ENCODE measurements around the gene EIF3F. TPM values are rescaled to one million over a fixed set of nuclear protein-coding genes. Genes with fewer than 3 reads are reported as not detected.
"Not testable (repeated sequence)": the region's sequence is repeated elsewhere in the genome, so short reads cannot be mapped to it uniquely, and the experiment has no call there.

EIF3F gene
- total and polyA plus RNA-seq, 5 donors from 2014 or later: 331 to 507 (median 458) TPM

- ATAC-seq (ENCODE audit: low read depth in 2 of 2): no peak
- peaks cover 0 to 3% (median 0%) of the 10 kb centered on the region in 7 donors for H3K9me3 Mint-ChIP-seq
These were observed 12.5 kb upstream of the EIF3F start for GRCh38 chr11:7974668-7975067.

DNA sequence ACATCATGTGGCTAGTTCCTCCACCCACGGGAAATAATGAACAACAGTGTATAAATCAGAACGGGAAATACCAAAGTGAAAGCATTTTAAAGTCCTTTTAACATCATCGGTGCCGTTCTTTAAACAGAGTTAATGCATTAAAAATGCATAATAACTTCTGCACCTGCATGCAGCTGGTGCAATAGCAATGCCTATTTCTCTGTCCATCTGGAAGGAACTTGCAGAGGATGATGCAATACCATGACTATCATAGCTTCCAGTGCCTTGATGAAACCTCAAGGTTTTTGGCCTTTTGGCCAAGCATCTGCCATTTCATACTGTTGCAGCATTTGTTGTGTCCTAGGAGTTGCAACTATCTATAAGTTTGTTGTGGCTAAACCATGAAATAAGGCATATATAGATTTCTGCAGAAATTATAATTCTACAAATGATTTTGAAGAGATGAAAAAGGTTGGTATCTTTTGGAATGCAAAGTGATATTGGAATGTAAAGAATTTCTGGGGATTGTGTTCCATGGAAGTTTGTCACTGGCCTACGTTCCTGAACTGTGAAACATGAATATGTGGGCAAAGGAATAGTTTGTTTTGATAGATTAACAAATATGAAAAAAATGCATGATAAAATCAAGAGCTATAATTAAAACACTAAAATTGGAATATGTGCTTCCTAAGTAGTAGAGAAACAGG, 9.8 kb upstream of the EIF3F start:
- Mint-ChIP-seq H3K27ac (no peak overlapping the region), H3K4me1 (no peaks in the 10 kb centered on the region), H3K27me3 (no peaks in the 10 kb centered on the region), H3K36me3 (no peaks in the 10 kb centered on the region), H3K4me3 (no peak overlapping the region), H3K9me3 (no peaks in the 10 kb centered on the region)
- H3K27me3 ChIP-seq (ENCODE audit: control insufficient read depth, insufficient read depth, low read length): peaks cover 6% of the 10 kb centered on the region
- no peaks in the 10 kb centered on the region for H3K4me1 ChIP-seq (ENCODE audit: control insufficient read depth, insufficient read depth, low read length, poor library complexity, severe bottlenecking)
- H3K36me3 ChIP-seq (ENCODE audit: control insufficient read depth, insufficient read depth, low read length): no peaks in the 10 kb centered on the region
- H3K4me3 ChIP-seq (ENCODE audit: low read depth, low read length): no peak overlapping the region
- ATAC-seq (ENCODE audit: low read depth in 2 of 2): no peak
- H3K9me3 ChIP-seq (ENCODE audit: control insufficient read depth in 2 of 2, low read length in 2 of 2): no peaks in the 10 kb centered on the region
- no peak overlapping the region for H3K27ac ChIP-seq (ENCODE audit: insufficient read depth, low read length, poor library complexity, severe bottlenecking)
- DNase-seq: no peak

More at GRCh38 chr11:7974668-7975067, 12.5 kb upstream of the EIF3F start:
- no peak for DNase-seq
- Histone ChIP-seq H3K36me3 (ENCODE audit: control insufficient read depth, insufficient read depth, low read length) (no peaks in the 10 kb centered on the region), H3K27me3 (ENCODE audit: control insufficient read depth, insufficient read depth, low read length) (peaks cover 17% of the 10 kb centered on the region), H3K9me3 (ENCODE audit: control insufficient read depth in 2 of 2, low read length in 2 of 2) (no peaks in the 10 kb centered on the region), H3K4me1 (ENCODE audit: control insufficient read depth, insufficient read depth, low read length, poor library complexity, severe bottlenecking) (no peaks in the 10 kb centered on the region), H3K27ac (ENCODE audit: insufficient read depth, low read length, poor library complexity, severe bottlenecking) (no peak overlapping the region), H3K4me3 (ENCODE audit: low read depth, low read length) (no peak overlapping the region)
- Mint-ChIP-seq H3K36me3 (no peaks in the 10 kb centered on the region), H3K27ac (no peak overlapping the region), H3K4me1 (no peaks in the 10 kb centered on the region), H3K4me3 (no peak overlapping the region), H3K27me3 (peaks cover 4% of the 10 kb centered on the region)

DNA sequence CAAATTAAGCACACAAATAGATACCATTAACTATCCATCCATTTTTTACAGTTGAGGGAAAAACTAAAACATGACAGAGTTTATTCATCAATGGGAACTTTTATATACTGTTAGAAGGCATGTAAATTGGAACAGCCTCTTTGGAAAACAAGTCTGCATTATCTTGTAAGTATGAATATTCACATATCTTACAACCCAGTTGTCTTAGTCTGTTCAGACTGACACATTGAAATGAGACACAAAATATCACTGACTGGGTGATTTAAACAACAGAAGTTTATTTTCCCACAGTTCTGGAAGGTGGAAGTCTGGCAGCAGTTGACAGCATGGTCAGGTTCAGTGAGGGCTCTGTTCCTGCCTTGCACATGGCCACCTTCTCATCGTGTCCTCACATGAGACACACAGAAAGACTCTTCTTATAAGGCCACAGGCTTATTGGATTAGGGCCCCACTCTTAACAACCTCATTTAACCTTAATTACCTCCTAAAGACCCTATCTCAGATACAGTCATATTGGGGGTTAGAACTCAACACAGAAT, 5.4 kb upstream of the EIF3F start:
- Mint-ChIP-seq H3K36me3 (no peaks in the 10 kb centered on the region), H3K27ac (no peak overlapping the region), H3K4me1 (peaks cover 1 to 12% (median 10%) of the 10 kb centered on the region in 4 donors), H3K4me3 (no peak overlapping the region), H3K9me3 (no peaks in the 10 kb centered on the region), H3K27me3 (peaks cover 5% of the 10 kb centered on the region)
- Histone ChIP-seq H3K9me3 (ENCODE audit: control insufficient read depth in 2 of 2, low read length in 2 of 2) (no peaks in the 10 kb centered on the region), H3K27ac (ENCODE audit: insufficient read depth, low read length, poor library complexity, severe bottlenecking) (no peak overlapping the region), H3K36me3 (ENCODE audit: control insufficient read depth, insufficient read depth, low read length) (no peaks in the 10 kb centered on the region), H3K4me1 (ENCODE audit: control insufficient read depth, insufficient read depth, low read length, poor library complexity, severe bottlenecking) (peaks cover 8% of the 10 kb centered on the region), H3K4me3 (ENCODE audit: low read depth, low read length) (no peak overlapping the region), H3K27me3 (ENCODE audit: control insufficient read depth, insufficient read depth, low read length) (no peaks in the 10 kb centered on the region)
- DNase-seq (no peak), ATAC-seq (ENCODE audit: low read depth in 2 of 2) (no peak)

- Histone ChIP-seq H3K4me3 (ENCODE audit: low read depth, low read length) (no peak overlapping the region), H3K27me3 (ENCODE audit: control insufficient read depth, insufficient read depth, low read length) (no peaks in the 10 kb centered on the region), H3K4me1 (ENCODE audit: control insufficient read depth, insufficient read depth, low read length, poor library complexity, severe bottlenecking) (peaks cover 10% of the 10 kb centered on the region), H3K9me3 (ENCODE audit: control insufficient read depth in 2 of 2, low read length in 2 of 2) (no peaks in the 10 kb centered on the region), H3K27ac (ENCODE audit: insufficient read depth, low read length, poor library complexity, severe bottlenecking) (no peak overlapping the region), H3K36me3 (ENCODE audit: control insufficient read depth, insufficient read depth, low read length) (no peaks in the 10 kb centered on the region)
- Mint-ChIP-seq H3K27me3 (peaks cover 10% of the 10 kb centered on the region), H3K4me3 (no peak overlapping the region), H3K9me3 (no peaks in the 10 kb centered on the region), H3K27ac (no peak overlapping the region), H3K4me1 (peaks cover 5 to 19% (median 15%) of the 10 kb centered on the region in 4 donors), H3K36me3 (no peaks in the 10 kb centered on the region)
- ATAC-seq (ENCODE audit: low read depth in 2 of 2): no peak
- no peak for DNase-seq
These were observed 4.5 kb upstream of the EIF3F start for GRCh38 chr11:7982582-7983119.

DNA sequence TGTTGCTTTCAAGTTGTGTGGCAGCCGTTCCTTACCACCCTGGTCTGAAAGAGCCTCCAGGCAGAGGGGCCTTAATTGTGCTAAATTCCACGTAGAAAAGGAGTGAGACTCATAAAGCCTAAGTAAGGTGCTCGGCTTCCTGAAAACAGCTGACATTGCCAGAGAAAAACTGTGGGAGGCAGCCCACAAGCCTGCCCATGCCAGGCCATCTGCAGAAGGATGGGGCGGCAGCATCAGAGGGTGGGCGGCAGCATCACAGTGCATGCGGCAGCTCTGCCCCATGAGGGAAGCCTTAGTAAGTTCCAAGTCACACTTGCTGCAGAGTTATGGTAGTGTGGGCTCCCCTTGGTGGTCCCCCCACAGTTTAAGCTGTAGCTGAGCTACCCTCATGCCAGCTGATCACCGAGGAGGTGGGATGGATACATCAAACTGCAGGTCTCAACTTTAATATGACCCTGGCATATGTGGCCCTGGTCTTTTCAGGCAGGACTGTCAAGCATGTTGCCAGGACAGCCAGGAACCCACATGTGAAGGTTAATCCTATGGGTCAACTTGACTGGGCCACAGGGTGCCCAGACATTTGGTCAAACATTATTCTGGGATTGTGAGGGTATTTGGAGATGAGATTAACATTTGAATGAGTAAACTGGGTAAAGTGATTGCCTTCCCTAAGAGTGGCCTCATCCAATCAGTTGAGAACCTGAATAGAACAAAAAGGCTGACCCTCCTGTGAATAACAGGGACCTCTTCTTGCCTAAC, 3.1 kb upstream of the EIF3F start:
- DNase-seq: no peak
- Mint-ChIP-seq H3K9me3 (no peaks in the 10 kb centered on the region), H3K27me3 (peaks cover 10% of the 10 kb centered on the region)

GRCh38 chr11:7987560-7987883, 385 bp downstream of the EIF3F start:
- Mint-ChIP-seq H3K4me1 (peaks cover 21 to 58% (median 41%) of the 10 kb centered on the region in 4 donors), H3K27ac (peak overlapping the region; percentile 94 to 100 (median 97)), H3K4me3 (peak overlapping the region; percentile 77 to 98 (median 94)), H3K36me3 (peaks cover 16% of the 10 kb centered on the region)
- peaks cover 25% of the 10 kb centered on the region for H3K4me1 ChIP-seq (ENCODE audit: control insufficient read depth, insufficient read depth, low read length, poor library complexity, severe bottlenecking)
- not testable (repeated sequence) for H3K27me3 ChIP-seq (ENCODE audit: control insufficient read depth, insufficient read depth, low read length); DNase-seq; H3K9me3 Mint-ChIP-seq; H3K27me3 Mint-ChIP-seq; H3K9me3 ChIP-seq (ENCODE audit: control insufficient read depth in 2 of 2, low read length in 2 of 2)
- H3K36me3 ChIP-seq (ENCODE audit: control insufficient read depth, insufficient read depth, low read length): peaks cover 21% of the 10 kb centered on the region
- peak in 1 of 2 donors; percentile 2 for ATAC-seq (ENCODE audit: low read depth in 2 of 2)
- H3K27ac ChIP-seq (ENCODE audit: insufficient read depth, low read length, poor library complexity, severe bottlenecking): peak overlapping the region; percentile 75
- H3K4me3 ChIP-seq (ENCODE audit: low read depth, low read length): peak overlapping the region; percentile 98

More for the DNA sequence above, 3.1 kb upstream of the EIF3F start:
- peaks cover 23% of the 10 kb centered on the region for H3K4me1 ChIP-seq (ENCODE audit: control insufficient read depth, insufficient read depth, low read length, poor library complexity, severe bottlenecking)
- H3K36me3 ChIP-seq (ENCODE audit: control insufficient read depth, insufficient read depth, low read length): peaks cover 4% of the 10 kb centered on the region
- no peaks in the 10 kb centered on the region for H3K9me3 ChIP-seq (ENCODE audit: control insufficient read depth in 2 of 2, low read length in 2 of 2)
- peaks cover 3% of the 10 kb centered on the region for H3K36me3 Mint-ChIP-seq
- ATAC-seq (ENCODE audit: low read depth in 2 of 2): no peak
- H3K4me1 Mint-ChIP-seq: peaks cover 8 to 32% (median 21%) of the 10 kb centered on the region in 4 donors
- H3K27ac Mint-ChIP-seq: no peak overlapping the region
- H3K27ac ChIP-seq (ENCODE audit: insufficient read depth, low read length, poor library complexity, severe bottlenecking): no peak overlapping the region
- no peak overlapping the region for H3K4me3 Mint-ChIP-seq
- H3K4me3 ChIP-seq (ENCODE audit: low read depth, low read length): no peak overlapping the region
- H3K27me3 ChIP-seq (ENCODE audit: control insufficient read depth, insufficient read depth, low read length): no peaks in the 10 kb centered on the region

DNA sequence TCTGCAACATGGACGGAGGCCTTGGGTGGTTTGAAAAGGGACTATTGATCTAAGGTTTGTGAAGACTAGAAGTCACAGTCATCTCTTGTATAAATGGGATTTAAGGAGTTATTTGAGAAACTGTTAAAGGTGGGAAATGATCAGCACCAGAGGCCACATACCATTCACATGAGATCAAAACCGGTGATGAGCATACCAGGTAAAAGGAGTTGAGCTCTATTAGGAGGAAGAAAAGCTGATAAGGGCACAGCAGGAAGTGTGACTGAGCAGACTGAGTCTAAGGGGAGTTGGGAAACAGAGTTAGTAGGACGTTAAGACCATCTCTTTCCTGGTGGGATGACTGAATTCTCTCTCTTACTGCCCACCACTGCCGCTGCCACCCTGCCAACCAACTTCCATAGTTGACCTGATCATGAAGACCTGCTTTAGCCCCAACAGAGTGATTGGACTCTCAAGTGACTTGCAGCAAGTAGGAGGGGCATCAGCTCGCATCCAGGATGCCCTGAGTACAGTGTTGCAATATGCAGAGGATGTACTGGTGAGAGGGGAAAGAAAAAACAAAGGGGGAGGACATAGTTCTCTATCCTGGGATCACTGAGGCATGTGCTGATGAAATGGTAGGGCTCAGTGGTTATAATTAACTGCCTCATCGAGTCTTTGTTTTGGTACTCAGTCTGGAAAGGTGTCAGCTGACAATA, 7.6 kb downstream of the EIF3F start:
- Histone ChIP-seq H3K27me3 (ENCODE audit: control insufficient read depth, insufficient read depth, low read length) (no peaks in the 10 kb centered on the region), H3K4me3 (ENCODE audit: low read depth, low read length) (no peak overlapping the region), H3K36me3 (ENCODE audit: control insufficient read depth, insufficient read depth, low read length) (peaks cover 79% of the 10 kb centered on the region), H3K27ac (ENCODE audit: insufficient read depth, low read length, poor library complexity, severe bottlenecking) (no peak overlapping the region), H3K4me1 (ENCODE audit: control insufficient read depth, insufficient read depth, low read length, poor library complexity, severe bottlenecking) (no peaks in the 10 kb centered on the region), H3K9me3 (ENCODE audit: control insufficient read depth in 2 of 2, low read length in 2 of 2) (no peaks in the 10 kb centered on the region)
- DNase-seq: no peak
- no peaks in the 10 kb centered on the region for H3K27me3 Mint-ChIP-seq
- H3K9me3 Mint-ChIP-seq: no peaks in the 10 kb centered on the region
- H3K4me3 Mint-ChIP-seq: peak overlapping the region in 1 of 4 donors; percentile 10
- peaks cover 62% of the 10 kb centered on the region for H3K36me3 Mint-ChIP-seq
- ATAC-seq (ENCODE audit: low read depth in 2 of 2): no peak
- peaks cover 9 to 33% (median 16%) of the 10 kb centered on the region in 4 donors for H3K4me1 Mint-ChIP-seq
- no peak overlapping the region for H3K27ac Mint-ChIP-seq

All from CD4-positive, CD25-positive, alpha-beta regulatory T cell (primary cell).